KMS-11 (cell line): Measurements from ENCODE around the gene GRIP1.

ENCODE experiments used
- H2AFZ ChIP-seq: fragments of 200-600 bp; sonication (generic); 2 replicates; pipeline ENCODE4 v1.6.1; 2016; ENCODE audit warnings: antibody characterized with exemption, mixed run types, low read depth
- H3K27ac ChIP-seq: fragments of 200-600 bp; sonication (generic); 2 replicates; pipeline ENCODE4 v1.6.1; 2016; ENCODE audit warnings: mild to moderate bottlenecking, mixed run types
- H3K27me3 ChIP-seq: fragments of 200-600 bp; sonication (generic); 2 replicates; pipeline ENCODE4 v1.6.1; 2017; ENCODE audit warnings: mild to moderate bottlenecking, low read depth, mixed run types, moderate library complexity; ENCODE audit not compliant: insufficient read depth
- H3K36me3 ChIP-seq: fragments of 200-600 bp; sonication (generic); 2 replicates; pipeline ENCODE4 v1.6.1; 2017; ENCODE audit warnings: mild to moderate bottlenecking, mixed run types; ENCODE audit not compliant: insufficient read depth
- H3K4me1 ChIP-seq: fragments of 200-600 bp; sonication (generic); 2 replicates; pipeline ENCODE4 v1.6.1; 2016; ENCODE audit warnings: mild to moderate bottlenecking, low read depth, mixed run types; ENCODE audit not compliant: poor library complexity, severe bottlenecking
- H3K4me2 ChIP-seq: fragments of 200-600 bp; sonication (generic); 2 replicates; pipeline ENCODE4 v1.7.0; 2016; ENCODE audit warnings: mild to moderate bottlenecking, mixed run types
- H3K4me3 ChIP-seq: fragments of 200-600 bp; sonication (generic); IDR thresholded peaks from 2 replicates; pipeline ENCODE4 v1.6.1; 2017; ENCODE audit warnings: low read depth, low read length, mixed read lengths; ENCODE audit not compliant: insufficient read depth
- H3K79me2 ChIP-seq: fragments of 200-600 bp; sonication (generic); 2 replicates; pipeline ENCODE4 v1.6.1; 2016; ENCODE audit warnings: low read depth, mixed run types; ENCODE audit not compliant: insufficient read depth
- H3K9ac ChIP-seq: fragments of 200-600 bp; sonication (generic); 2 replicates; pipeline ENCODE4 v1.6.1; 2016; ENCODE audit warnings: mild to moderate bottlenecking, mixed run types
- H4K20me1 ChIP-seq: fragments of 200-600 bp; sonication (generic); 2 replicates; pipeline ENCODE4 v1.6.1; 2016; ENCODE audit warnings: mild to moderate bottlenecking, mixed run types; ENCODE audit not compliant: insufficient read depth
- CTCF ChIP-seq: fragments of 200-600 bp; sonication (generic); conservative IDR thresholded peaks from 2 replicates; pipeline ENCODE4 v1.6.1; 2017; ENCODE audit warnings: low read depth, mild to moderate bottlenecking, antibody characterized with exemption, low read length, moderate library complexity, mixed read lengths

The GRIP1 gene

GRCh38 chr12:66392266-66392915, 286.5 kb downstream of the GRIP1 start:
- no peak overlapping the region for H3K9ac ChIP-seq
- no peaks in the 10 kb centered on the region for H3K4me1 ChIP-seq
- no peak overlapping the region for H3K27ac ChIP-seq
- no peaks in the 10 kb centered on the region for H3K27me3 ChIP-seq
- no peaks in the 10 kb centered on the region for H3K36me3 ChIP-seq
- no peak for TF ChIP-seq CTCF
- H3K4me3 ChIP-seq: no peak overlapping the region
- H4K20me1 ChIP-seq: no peaks in the 10 kb centered on the region
- no peaks in the 10 kb centered on the region for H3K79me2 ChIP-seq
- H2AFZ ChIP-seq: no peak overlapping the region
- no peak overlapping the region for H3K4me2 ChIP-seq

GRCh38 chr12:66388517-66388916, 290.4 kb downstream of the GRIP1 start:
- Histone ChIP-seq H3K4me1 (no peaks in the 10 kb centered on the region), H3K36me3 (no peaks in the 10 kb centered on the region), H3K27ac (no peak overlapping the region), H3K79me2 (no peaks in the 10 kb centered on the region), H3K4me2 (no peak overlapping the region), H4K20me1 (no peaks in the 10 kb centered on the region), H3K9ac (no peak overlapping the region), H2AFZ (no peak overlapping the region), H3K4me3 (no peak overlapping the region), H3K27me3 (no peaks in the 10 kb centered on the region)
- no peak for TF ChIP-seq CTCF

GRCh38 chr12:66387117-66387516, 291.8 kb downstream of the GRIP1 start:
- Histone ChIP-seq H3K27ac (no peak overlapping the region), H4K20me1 (no peaks in the 10 kb centered on the region), H3K4me1 (no peaks in the 10 kb centered on the region), H3K9ac (no peak overlapping the region), H3K4me2 (no peak overlapping the region), H3K27me3 (no peaks in the 10 kb centered on the region), H3K79me2 (no peaks in the 10 kb centered on the region), H2AFZ (no peak overlapping the region), H3K36me3 (no peaks in the 10 kb centered on the region), H3K4me3 (no peak overlapping the region)
- TF ChIP-seq CTCF: no peak

GRCh38 chr12:66380769-66381535, 297.9 kb downstream of the GRIP1 start:
- H3K27me3 ChIP-seq: no peaks in the 10 kb centered on the region
- no peak overlapping the region for H3K4me2 ChIP-seq
- H3K36me3 ChIP-seq: no peaks in the 10 kb centered on the region
- no peak overlapping the region for H3K4me3 ChIP-seq
- H4K20me1 ChIP-seq: no peaks in the 10 kb centered on the region
- no peaks in the 10 kb centered on the region for H3K4me1 ChIP-seq
- no peak overlapping the region for H2AFZ ChIP-seq
- H3K27ac ChIP-seq: no peak overlapping the region
- no peak for TF ChIP-seq CTCF
- no peak overlapping the region for H3K9ac ChIP-seq
- H3K79me2 ChIP-seq: no peaks in the 10 kb centered on the region
